ENCODE data around the gene SLC5A3. TPM values are rescaled to one million over a fixed set of nuclear protein-coding genes. Genes with fewer than 3 reads are reported as not detected.

Gene SLC5A3
- total and polyA plus RNA-seq, 2 experiments from 2014 or later = 6.2 to 32.7 TPM

Other genes with a start within 250 kb of the SLC5A3 start
- gene ATP5PO, start 157.8 kb upstream of the SLC5A3 start, total RNA-seq (2014; rRNA removed; shearing (Covaris generic)) = 236 and 244 TPM in 2 replicates
- 437 and 522 TPM in 2 replicates for gene ATP5PO, start 157.8 kb upstream of the SLC5A3 start, polyA plus RNA-seq (2016; fragmentation: Nextera tagmentation; extraction: Ambion mirVana)
- 80.5 and 103 TPM in 2 replicates for gene MRPS6, start within 50 bp of the SLC5A3 start, total RNA-seq (2014; rRNA removed; shearing (Covaris generic))
- 232 and 242 TPM in 2 replicates for gene MRPS6, start within 50 bp of the SLC5A3 start, polyA plus RNA-seq (2016; fragmentation: Nextera tagmentation; extraction: Ambion mirVana)

Data from GM23338 (cell line).